Measurements from ENCODE around the gene RPL36.
"Not testable (repeated sequence)": the region's sequence is repeated elsewhere in the genome, so short reads cannot be mapped to it uniquely, and the experiment has no call there.

- not testable (repeated sequence) for TF ChIP-seq CTCF (IDR thresholded peaks at IDR 0.05; ENCODE audit: control extremely low read depth in 1 of 3, insufficient read depth in 1 of 3, low read depth in 1 of 3, low read length in 3 of 3); CEBPB (IDR thresholded peaks at IDR 0.05; ENCODE audit: low read depth, low read length); POLR2AphosphoS5 (IDR thresholded peaks at IDR 0.05; ENCODE audit: low read depth, low read length); MAX (IDR thresholded peaks at IDR 0.05); RAD21 (IDR thresholded peaks at IDR 0.05 in 1 of 2, conservative IDR thresholded peaks at IDR 0.05 in 1 of 2; ENCODE audit: low read depth in 2 of 2, low read length in 2 of 2); ATF3 (IDR thresholded peaks at IDR 0.05; ENCODE audit: insufficient read depth, low read depth, low read length); EP300 (IDR thresholded peaks at IDR 0.05; ENCODE audit: borderline replicate concordance in 1 of 2, low read depth in 2 of 2, low read length in 2 of 2); CBX5 (IDR thresholded peaks at IDR 0.05; ENCODE audit: low read depth, low read length); EZH2 (IDR thresholded peaks at IDR 0.05; ENCODE audit: low read depth, low read length, severe bottlenecking); POLR2A (IDR thresholded peaks at IDR 0.05; ENCODE audit: control extremely low read depth in 1 of 2, low read depth in 2 of 2, low read length in 2 of 2); CREB1 (IDR thresholded peaks at IDR 0.05); GABPA (IDR thresholded peaks at IDR 0.05; ENCODE audit: borderline replicate concordance, insufficient read depth, low read length); NRF1 (IDR thresholded peaks at IDR 0.05; ENCODE audit: low read depth, low read length)
These were observed 11.9 kb downstream of the RPL36 start for GRCh38 chr19:5702053-5702410.
